ENCODE measurements around the gene KCND2. TPM values are rescaled to one million over a fixed set of nuclear protein-coding genes. Genes with fewer than 3 reads are reported as not detected.

KCND2 gene
- total RNA-seq, 1 donor, result 17.3 TPM

DNA sequence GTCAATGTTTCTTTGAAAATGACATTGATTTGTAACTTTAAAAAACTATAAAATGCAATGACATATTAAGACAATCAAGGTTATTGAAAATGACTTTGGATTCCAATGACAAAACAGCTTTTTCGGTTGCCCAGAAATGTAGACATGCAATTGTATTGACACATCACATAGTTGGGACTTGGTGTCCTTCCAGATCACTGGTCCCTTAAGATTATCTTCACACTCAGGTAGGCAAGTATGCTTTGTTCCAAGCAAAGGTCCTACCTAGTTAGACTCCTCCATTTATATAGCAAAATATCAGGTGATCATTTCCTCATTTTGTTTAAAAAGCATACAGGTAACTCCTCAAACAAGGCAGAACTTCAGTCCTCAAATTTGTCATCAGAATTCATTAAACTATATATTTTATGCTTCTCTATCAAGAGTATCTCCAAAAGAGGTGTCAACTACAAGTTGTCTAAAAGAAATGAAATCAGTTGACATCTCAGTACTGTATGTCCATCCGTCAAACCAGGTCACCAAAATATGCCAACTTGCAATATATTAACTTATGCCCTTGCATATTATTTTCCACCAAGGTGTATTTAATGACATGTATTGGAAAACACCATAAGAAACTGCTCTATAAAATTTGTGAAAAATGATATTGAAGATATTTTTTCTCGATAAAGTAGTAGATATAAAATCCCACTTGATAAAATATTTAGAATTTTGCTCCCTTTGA lies 520.4 kb downstream of the KCND2 start:
- no peak overlapping the region for H3K4me3 ChIP-seq (ENCODE audit: low read depth, low read length)
- TF ChIP-seq, protein P1, sequence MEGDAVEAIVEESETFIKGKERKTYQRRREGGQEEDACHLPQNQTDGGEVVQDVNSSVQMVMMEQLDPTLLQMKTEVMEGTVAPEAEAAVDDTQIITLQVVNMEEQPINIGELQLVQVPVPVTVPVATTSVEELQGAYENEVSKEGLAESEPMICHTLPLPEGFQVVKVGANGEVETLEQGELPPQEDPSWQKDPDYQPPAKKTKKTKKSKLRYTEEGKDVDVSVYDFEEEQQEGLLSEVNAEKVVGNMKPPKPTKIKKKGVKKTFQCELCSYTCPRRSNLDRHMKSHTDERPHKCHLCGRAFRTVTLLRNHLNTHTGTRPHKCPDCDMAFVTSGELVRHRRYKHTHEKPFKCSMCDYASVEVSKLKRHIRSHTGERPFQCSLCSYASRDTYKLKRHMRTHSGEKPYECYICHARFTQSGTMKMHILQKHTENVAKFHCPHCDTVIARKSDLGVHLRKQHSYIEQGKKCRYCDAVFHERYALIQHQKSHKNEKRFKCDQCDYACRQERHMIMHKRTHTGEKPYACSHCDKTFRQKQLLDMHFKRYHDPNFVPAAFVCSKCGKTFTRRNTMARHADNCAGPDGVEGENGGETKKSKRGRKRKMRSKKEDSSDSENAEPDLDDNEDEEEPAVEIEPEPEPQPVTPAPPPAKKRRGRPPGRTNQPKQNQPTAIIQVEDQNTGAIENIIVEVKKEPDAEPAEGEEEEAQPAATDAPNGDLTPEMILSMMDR (IDR thresholded peaks at IDR 0.05; ENCODE audit: insufficient read depth, low read depth, low read length), result no peak
- no peak for DNase-seq (ENCODE audit: low read depth)

- no peak overlapping the region for H3K4me3 ChIP-seq (ENCODE audit: low read depth, low read length)
- DNase-seq (ENCODE audit: low read depth), result peak; percentile 8
- TF ChIP-seq, protein P1 (IDR thresholded peaks at IDR 0.05; ENCODE audit: insufficient read depth, low read depth, low read length), result no peak
These were observed 521.2 kb downstream of the KCND2 start for GRCh38 chr7:120794106-120794729.

DNA sequence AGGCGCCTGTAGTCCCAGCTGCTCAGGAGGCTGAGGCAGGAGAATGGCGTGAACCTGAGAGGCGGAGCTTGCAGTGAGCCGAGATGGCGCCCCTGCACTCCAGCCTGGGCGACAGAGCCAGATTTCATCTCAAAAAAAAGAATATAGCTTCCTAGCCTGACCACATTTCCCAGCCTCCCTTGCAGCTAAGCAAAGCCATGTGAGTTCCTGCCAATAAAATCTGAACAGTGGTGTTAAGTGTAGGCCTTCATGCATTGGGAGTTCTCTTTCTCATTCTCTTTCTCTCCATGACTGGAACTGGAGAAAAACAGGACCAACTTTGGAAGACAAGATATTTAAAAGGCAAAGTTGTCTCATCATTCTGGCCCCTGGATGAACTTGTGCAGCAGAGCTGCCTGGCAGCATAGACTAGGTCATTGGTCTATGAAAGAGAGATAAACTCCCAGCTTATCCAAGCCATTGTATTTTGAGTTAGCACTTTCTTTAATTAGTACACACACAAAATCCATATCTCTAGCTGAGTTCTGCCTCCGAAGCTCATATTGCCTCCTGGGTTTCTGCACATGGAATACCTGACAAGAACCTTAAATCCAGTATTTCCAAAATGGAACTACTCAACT lies 524.2 kb downstream of the KCND2 start:
- no peak for DNase-seq (ENCODE audit: low read depth)
- H3K4me3 ChIP-seq (ENCODE audit: low read depth, low read length), result no peak overlapping the region
- TF ChIP-seq, protein P1 (IDR thresholded peaks at IDR 0.05; ENCODE audit: insufficient read depth, low read depth, low read length), result no peak

DNA sequence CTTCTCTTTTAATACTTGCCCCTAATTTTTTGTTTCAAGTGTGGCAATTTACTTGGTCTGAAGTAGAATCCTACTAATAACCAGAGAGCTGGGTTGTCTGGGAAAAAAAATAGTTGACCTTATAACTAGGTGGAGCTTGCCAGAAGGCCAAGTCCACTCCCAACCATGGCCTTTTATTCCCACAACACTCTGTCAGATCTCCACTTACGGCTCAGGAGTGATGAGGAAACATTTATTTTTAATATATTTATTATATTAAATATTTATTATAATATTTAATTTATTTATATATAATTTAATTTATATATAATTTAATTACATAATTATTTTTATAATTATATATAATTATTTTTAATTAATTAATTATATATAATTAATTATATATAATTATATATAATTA lies 526.2 kb downstream of the KCND2 start:
- no peak overlapping the region for H3K4me3 ChIP-seq (ENCODE audit: low read depth, low read length)
- DNase-seq (ENCODE audit: low read depth), result no peak
- TF ChIP-seq, protein P1 (IDR thresholded peaks at IDR 0.05; ENCODE audit: insufficient read depth, low read depth, low read length), result no peak

Small RNA genes lying within 50 kb of the gene (small RNA-seq; reads per million reads assigned to genes)
- not detected for gene RNU6-581P

All from fibroblast of villous mesenchyme (primary cell).